Panc1 (cell line): ENCODE results near the gene GTF2A1L. TPM values are rescaled to one million over a fixed set of nuclear protein-coding genes. Genes with fewer than 3 reads are reported as not detected.

Source experiments
- ATAC-seq: fragments of 200-7000 bp; cut with Tn5 transposase; 2 replicates; pipeline ENCODE4 v1.9.1; 2020; ENCODE audit warnings: mild to moderate bottlenecking, moderate library complexity
- BruUV-seq: library from RNA; stranded (reverse); fragments of 400-500 nt; replicated peaks from 2 replicates; lab custom pipeline; 2021; lab: Mats Ljungman, UMichigan
- CTCF ChIA-PET: fragments of 300-600 bp; sonication (Branson Sonifier 250); formaldehyde crosslinking; loops from one replicate; lab custom pipeline; 2022; ENCODE audit warnings: antibody characterized with exemption; lab: Charles Lee
- POLR2A ChIA-PET: fragments of 300-600 bp; sonication (Branson Sonifier 250); formaldehyde crosslinking; loops from one replicate; lab custom pipeline; 2022; ENCODE audit warnings: antibody characterized with exemption; lab: Charles Lee
- DNase-seq: peaks from one replicate; pipeline ENCODE4 v3.0.0-alpha.2; 2010; ENCODE audit warnings: low read depth, low spot score
- H3K27ac ChIP-seq: 2 replicates; pipeline ENCODE4 v1.5.1; 2011; ENCODE audit warnings: mild to moderate bottlenecking, low read length, inconsistent platforms
- H3K27me3 ChIP-seq: fragments of 200-500 bp; sonication (Bioruptor generic); 2 replicates; pipeline ENCODE4 v1.6.0; 2014; ENCODE audit warnings: low read length, inconsistent platforms; ENCODE audit not compliant: control insufficient read depth, insufficient read depth
- H3K36me3 ChIP-seq: fragments of 200-500 bp; sonication (Bioruptor generic); 2 replicates; pipeline ENCODE4 v1.5.1; 2014; ENCODE audit warnings: inconsistent platforms, mild to moderate bottlenecking, low read length, moderate library complexity; ENCODE audit not compliant: control insufficient read depth, insufficient read depth
- H3K4me1 ChIP-seq: 2 replicates; pipeline ENCODE4 v1.5.1; 2011; ENCODE audit warnings: inconsistent platforms, mild to moderate bottlenecking, low read length, moderate library complexity; ENCODE audit not compliant: control insufficient read depth, insufficient read depth
- H3K4me3 ChIP-seq, 2 experiments: 2 replicates each; pipeline ENCODE4 v1.5.1; 2011 to 2012; ENCODE audit warnings: low read depth in 2 of 2, low read length in 2 of 2, mild to moderate bottlenecking in 2 of 2, inconsistent platforms in 1 of 2, moderate library complexity in 1 of 2
- H3K9me3 ChIP-seq: fragments of 200-500 bp; sonication (Bioruptor generic); 2 replicates; pipeline ENCODE4 v1.5.1; 2014; ENCODE audit warnings: low read depth, mild to moderate bottlenecking, inconsistent platforms, low read length, moderate library complexity; ENCODE audit not compliant: control insufficient read depth, insufficient read depth
- CTCF ChIP-seq: fragments of 450-650 bp; IDR thresholded peaks from 2 replicates; pipeline ENCODE4 v1.5.1; 2017; ENCODE audit warnings: mild to moderate bottlenecking
- POLR2AphosphoS5 ChIP-seq: IDR thresholded peaks from 2 replicates; pipeline ENCODE4 v1.6.1; 2012; ENCODE audit warnings: mild to moderate bottlenecking, low read depth, low read length, moderate library complexity
- REST ChIP-seq, 2 experiments: IDR thresholded peaks; 2 replicates each; pipeline ENCODE4 v1.6.1; 2011 to 2012; ENCODE audit warnings: low read depth in 2 of 2, control low read depth in 1 of 2, low read length in 1 of 2, mild to moderate bottlenecking in 1 of 2, moderate library complexity in 1 of 2; ENCODE audit not compliant: insufficient read depth in 1 of 2
- SIN3A ChIP-seq: IDR thresholded peaks from 2 replicates; pipeline ENCODE4 v1.6.1; 2012; ENCODE audit warnings: low read depth, mild to moderate bottlenecking, low read length, moderate library complexity, borderline replicate concordance; ENCODE audit not compliant: insufficient read depth
- TCF7L2 ChIP-seq: IDR thresholded peaks from 2 replicates; pipeline ENCODE4 v1.6.1; 2011; ENCODE audit warnings: mild to moderate bottlenecking, low read depth, low read length, inconsistent platforms
- in situ Hi-C: cut with HindIII; loops from 2 replicates; pipeline ENCODE4 v1.10.0; 2016; ENCODE audit warnings: low sequenced_read_pairs, low pct_unique_long_range_greater_than_20kb
- intact Hi-C: fragments of 100-400 bp; cut with micrococcal nuclease; formaldehyde crosslinking; loops from one replicate; pipeline ENCODE4 v1.10.0; 2022; ENCODE audit not compliant: unreplicated experiment
- total RNA-seq: library from RNA; stranded (reverse); gene quantifications from one replicate; pipeline ENCODE4 v1.2.1, GENCODE V29; 2021; ENCODE audit not compliant: unreplicated experiment

Gene GTF2A1L
- total RNA-seq, 1 experiment from 2014 or later: not detected

GRCh38 chr2:48728840-48729239 lies 111.2 kb downstream of the GTF2A1L start:
- H3K27ac ChIP-seq: no peak overlapping the region
- no peak overlapping the region for H3K4me3 ChIP-seq
- ATAC-seq (no peak), DNase-seq (no peak)
- TF ChIP-seq SIN3A: no peak
- TF ChIP-seq TCF7L2: no peak
- TF ChIP-seq REST (IDR thresholded peaks at IDR 0.05; ENCODE audit: insufficient read depth in 1 of 2, low read depth in 2 of 2, low read length in 1 of 2): no peak
- no peak for TF ChIP-seq POLR2AphosphoS5
- TF ChIP-seq CTCF: no peak
- H3K9me3 ChIP-seq: no peaks in the 10 kb centered on the region
- in situ Hi-C loops: no loop called here
- H3K27me3 ChIP-seq: 0 out of 2 replicates have a peak, but pooled peaks cover 4% of the 10 kb centered on the region
- ChIA-PET POLR2A (no interaction called here), CTCF (no interaction called here)
- BruUV-seq: no TSS peak
- no peaks in the 10 kb centered on the region for H3K36me3 ChIP-seq
- intact Hi-C loops: loop anchor here (10.0 kb wide), 1 partner anchor 124 kb away; no protein-coding TSS in a partner anchor
- H3K4me1 ChIP-seq: no peaks in the 10 kb centered on the region

Other genes starting within 250 kb of the GTF2A1L start
- gene PPP1R21, start 177.1 kb upstream of the GTF2A1L start, total RNA-seq: 20.5 TPM
- gene STON1, start 87.7 kb upstream of the GTF2A1L start, total RNA-seq: 0.92 TPM
- gene LHCGR, start 137.9 kb downstream of the GTF2A1L start, total RNA-seq: not detected